ENCODE results near the gene PRAMEF8.
"Not testable (repeated sequence)": the region's sequence is repeated elsewhere in the genome, so short reads cannot be mapped to it uniquely, and the experiment has no call there.

PRAMEF8 gene

DNA sequence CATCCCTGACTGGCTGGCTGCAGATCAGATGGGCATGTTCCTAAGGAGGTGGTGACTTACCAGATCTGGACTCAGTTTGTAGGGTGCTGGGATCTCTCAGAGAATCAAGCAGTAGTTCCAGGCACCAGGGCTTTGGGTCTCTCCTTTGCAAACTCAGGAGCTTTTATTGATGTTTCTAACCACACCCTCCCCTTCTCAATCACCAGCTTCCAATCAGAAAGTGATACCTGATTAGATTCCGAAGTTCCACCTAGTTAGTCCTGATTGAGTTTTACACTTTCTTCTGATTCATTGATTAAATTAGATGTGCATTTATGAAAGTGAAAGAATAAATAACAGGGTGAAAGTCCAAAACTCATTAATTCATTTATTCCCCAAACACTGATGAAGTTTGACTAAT, at the start of gene PRAMEF8:
PRAMEF8 (minus strand) TSS at position 101 of the 400 bp plus-strand sequence. CDS start 1,046 bp downstream, outside the sequence.
- not testable (repeated sequence) for DNase-seq (ENCODE audit: low read depth); H3K4me3 ChIP-seq (ENCODE audit: low read length)

DNA sequence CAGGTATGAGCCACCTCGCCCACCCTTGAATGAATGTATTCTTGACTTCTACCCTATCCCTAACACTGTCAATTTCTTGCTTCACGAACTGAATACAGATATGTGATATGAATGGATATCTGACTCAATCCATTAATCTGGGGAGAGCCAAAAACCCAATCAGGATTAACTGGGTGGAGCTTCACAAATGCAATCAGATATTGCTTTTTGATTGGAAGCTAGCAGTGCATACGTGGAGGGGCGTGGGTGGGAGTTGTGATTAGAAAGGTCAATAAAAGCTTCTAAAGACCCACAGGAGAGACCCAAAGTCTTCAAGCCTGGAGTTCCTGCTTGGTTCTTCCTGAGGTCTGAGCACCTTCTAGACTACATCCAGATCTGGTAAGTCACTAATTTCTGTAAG, 30.3 kb upstream of the PRAMEF8 start, which contains the start of gene PRAMEF15:
PRAMEF15 (plus strand) TSS at position 301 of the 400 bp plus-strand sequence. CDS start 2,827 bp downstream, outside the sequence.
- not testable (repeated sequence) for DNase-seq (ENCODE audit: low read depth)

DNA sequence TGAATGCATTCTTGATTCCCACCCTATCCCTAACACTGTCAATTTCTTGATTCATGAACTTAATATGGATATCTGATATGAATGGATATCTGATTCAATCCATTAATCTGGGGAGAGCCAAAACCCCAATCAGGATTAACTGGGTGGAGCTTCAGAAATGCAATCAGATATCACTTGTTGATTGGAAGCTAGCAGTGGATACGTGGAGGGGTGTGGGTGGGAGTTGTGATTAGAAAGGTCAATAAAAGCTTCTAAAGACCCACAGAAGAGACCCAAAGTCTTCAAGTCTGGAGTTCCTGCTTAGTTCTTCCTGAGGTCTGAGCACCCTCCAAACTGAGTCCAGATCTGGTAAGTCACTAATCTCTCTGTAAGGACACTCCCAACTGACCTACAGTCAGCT, 18.3 kb upstream of the PRAMEF8 start, which contains the start of gene PRAMEF33:
PRAMEF33 (plus strand) TSS at position 301 of the 400 bp plus-strand sequence. CDS start 2,416 bp downstream, outside the sequence.
- DNase-seq (ENCODE audit: low read depth), result not testable (repeated sequence)

More for the DNA sequence above, 30.3 kb upstream of the PRAMEF8 start, which contains the start of gene PRAMEF15:
- not testable (repeated sequence) for H3K4me3 ChIP-seq (ENCODE audit: low read length)

DNA sequence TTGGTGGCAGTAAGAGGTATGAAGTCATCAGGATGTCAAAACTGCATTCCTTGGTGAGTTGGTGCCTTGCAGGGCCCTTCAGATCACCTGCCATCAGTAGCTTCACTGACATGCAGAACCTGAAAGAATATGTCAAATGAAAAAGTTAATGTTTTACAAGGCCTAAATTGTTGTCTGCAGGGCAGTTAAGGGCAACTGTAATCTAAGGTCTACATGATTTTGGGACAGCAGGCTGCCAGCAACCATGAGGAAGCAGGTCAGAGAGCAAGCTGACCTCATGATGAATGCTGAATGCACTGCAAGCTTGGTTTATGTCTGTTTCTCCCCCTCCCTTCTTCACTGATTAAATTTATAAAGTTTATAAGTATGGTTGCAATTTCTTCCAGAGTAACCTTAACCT, 17.3 kb upstream of the PRAMEF8 start:
- H3K4me3 ChIP-seq (ENCODE audit: low read length); DNase-seq (ENCODE audit: low read depth): not testable (repeated sequence)

More for the DNA sequence above, 18.3 kb upstream of the PRAMEF8 start, which contains the start of gene PRAMEF33:
- not testable (repeated sequence) for H3K4me3 ChIP-seq (ENCODE audit: low read length)

DNA sequence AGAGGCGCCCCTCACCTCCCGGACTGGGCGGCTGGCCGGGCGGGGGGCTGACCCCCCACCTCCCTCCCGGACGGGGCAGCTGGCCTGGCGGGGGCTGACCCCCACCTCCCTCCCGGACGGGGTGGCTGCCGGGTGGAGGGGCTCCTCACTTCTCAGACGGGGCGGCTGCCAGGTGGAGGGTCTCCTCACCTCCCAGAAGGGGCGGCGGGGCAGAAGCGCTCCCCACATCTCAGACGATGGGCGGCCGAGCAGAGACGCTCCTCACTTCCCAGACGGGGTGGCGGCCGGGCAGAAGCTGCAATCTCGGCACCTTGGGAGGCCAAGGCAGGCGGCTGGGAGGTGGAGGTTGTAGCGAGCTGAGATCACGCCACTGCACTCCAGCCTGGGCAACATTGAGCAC, 13.8 kb upstream of the PRAMEF8 start:
- H3K4me3 ChIP-seq (ENCODE audit: low read length); DNase-seq (ENCODE audit: low read depth): not testable (repeated sequence)

DNA sequence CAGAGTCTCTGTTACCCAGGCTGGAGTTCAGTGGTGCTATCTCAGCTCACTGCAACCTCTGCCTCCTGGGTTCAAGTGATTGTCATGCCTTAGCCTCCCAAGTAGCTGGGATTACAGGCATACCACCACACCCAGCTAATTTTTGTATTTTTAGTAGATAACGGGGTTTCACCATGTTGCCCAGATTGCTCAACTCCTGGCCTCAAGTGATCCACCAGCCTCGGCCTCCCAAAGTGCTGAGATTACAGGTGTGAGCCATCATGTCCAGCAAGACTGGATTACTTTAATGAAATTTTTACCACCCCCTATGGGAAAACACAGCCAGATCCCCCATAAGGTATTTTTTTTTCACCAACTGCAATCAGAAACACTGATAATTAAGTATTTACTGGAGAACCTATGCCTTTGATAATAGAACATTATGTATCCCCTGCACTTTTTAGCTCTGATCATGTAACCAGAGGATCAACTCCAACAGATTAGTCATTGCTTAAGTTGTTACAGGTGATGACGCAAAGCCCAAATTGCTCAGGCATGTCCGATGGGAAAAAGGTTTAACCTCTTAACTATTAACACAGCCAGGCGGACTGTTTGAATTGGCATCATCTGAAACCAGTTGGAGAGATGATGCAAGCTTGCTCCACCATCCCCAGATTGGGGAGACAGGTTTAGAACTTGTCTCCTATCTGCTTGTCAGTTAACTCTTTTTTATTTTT, 12.4 kb upstream of the PRAMEF8 start:
- DNase-seq (ENCODE audit: low read depth), result not testable (repeated sequence)

DNA sequence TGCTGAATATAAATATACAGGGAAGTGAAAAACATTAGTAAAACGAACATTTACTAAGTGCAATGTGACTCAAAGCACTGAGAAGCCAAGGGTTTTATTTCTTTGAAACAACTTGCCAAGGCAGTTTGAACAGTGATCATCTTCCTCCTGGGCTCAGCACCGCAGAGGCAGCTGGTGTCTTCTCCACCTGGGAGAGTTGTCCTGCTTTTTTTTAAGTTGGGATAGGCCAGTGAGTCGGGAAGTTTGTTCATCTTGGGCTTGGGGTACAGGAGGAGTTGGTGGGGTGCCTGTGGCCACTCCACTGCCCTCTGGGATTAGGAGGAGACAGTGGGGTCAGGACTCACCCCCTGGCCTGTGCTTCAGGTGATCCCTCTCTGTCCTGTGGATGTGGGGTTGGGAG, 4.1 kb upstream of the PRAMEF8 start:
- not testable (repeated sequence) for H3K4me3 ChIP-seq (ENCODE audit: low read length); DNase-seq (ENCODE audit: low read depth)

More for the DNA sequence above, 12.4 kb upstream of the PRAMEF8 start:
- H3K4me3 ChIP-seq (ENCODE audit: low read length), result not testable (repeated sequence)

DNA sequence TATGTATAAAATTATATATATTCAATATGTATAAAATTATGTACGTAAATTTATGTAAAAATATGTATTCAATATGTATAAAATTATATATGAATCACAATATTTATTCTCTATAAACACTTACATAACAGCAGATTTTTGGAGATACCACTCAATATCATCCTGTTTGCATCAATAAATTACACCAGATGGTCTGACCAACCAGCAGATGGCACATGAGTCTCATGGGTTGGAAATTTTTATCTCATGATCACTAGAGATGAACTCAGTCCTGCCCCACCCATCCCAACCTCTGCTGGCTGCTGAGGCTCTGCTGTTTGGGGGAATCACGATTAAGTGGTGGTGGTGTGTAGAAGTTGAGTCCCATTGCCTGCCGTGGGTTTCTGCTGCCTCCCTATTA, 5.3 kb downstream of the PRAMEF8 start:
- not testable (repeated sequence) for DNase-seq (ENCODE audit: low read depth)

DNA sequence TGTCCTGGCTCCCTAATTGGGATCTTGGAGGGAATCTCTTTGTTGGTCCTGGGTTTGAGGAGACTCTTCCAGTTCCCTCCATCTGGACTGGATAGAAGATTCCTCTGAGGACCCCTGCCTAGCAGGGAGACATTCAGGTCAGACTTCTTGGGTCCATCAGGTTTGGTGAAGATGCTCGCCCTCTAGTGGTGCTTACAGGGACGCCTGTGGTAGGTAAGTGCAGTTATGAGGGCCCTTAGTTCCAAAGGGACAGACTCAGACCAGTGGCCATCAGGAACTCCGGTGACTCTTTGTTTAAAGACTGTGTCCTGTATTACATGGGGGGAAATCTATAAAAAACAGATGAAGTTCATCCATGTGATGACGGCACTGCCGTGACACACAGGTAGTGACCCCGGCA, 7.9 kb downstream of the PRAMEF8 start:
- DNase-seq (ENCODE audit: low read depth), result not testable (repeated sequence)

More for the DNA sequence above, 5.3 kb downstream of the PRAMEF8 start:
- not testable (repeated sequence) for H3K4me3 ChIP-seq (ENCODE audit: low read length)

DNA sequence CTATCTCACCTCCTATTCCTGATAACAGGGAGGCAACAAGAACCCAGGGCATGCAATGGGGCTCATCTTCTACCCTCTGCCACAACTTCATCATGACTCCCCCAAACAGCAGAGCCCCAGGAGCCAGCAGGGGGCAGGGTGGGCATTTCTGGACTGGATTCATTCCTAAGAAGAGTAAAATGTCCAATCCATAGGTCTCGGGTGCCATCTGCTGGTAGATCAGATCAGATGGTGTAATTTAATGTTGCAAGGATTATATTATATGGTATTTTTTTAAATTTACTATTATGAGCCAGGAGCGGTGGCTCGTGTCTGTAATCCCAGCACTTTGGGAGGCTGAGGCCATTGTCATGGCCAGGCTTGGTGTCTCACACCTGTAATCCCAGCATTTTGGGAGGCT, 19.8 kb downstream of the PRAMEF8 start:
- not testable (repeated sequence) for DNase-seq (ENCODE audit: low read depth)

More for the DNA sequence above, 7.9 kb downstream of the PRAMEF8 start:
- not testable (repeated sequence) for H3K4me3 ChIP-seq (ENCODE audit: low read length)

DNA sequence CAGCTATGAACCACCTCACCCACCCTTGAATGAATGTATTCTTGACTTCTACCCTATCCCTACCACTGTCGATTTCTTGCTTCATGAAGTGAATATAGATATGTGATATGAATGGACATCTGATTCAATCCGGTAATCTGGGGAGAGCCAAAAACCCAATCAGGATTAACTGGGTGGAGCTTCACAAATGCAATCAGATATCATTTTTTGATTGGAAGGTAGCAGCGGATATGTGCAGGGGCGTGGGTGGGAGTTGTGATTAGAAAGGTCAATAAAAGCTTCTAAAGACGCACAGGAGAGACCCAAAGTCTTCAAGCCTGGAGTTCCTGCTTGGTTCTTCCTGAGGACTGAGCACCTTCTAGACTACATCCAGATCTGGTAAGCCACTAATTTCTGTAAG, 31.0 kb downstream of the PRAMEF8 start, which contains the start of gene PRAMEF5:
PRAMEF5 (plus strand) TSS at position 301 of the 400 bp plus-strand sequence. CDS start 5,071 bp downstream, outside the sequence.
- not testable (repeated sequence) for H3K4me3 ChIP-seq (ENCODE audit: low read length); DNase-seq (ENCODE audit: low read depth)

More for the DNA sequence above, 19.8 kb downstream of the PRAMEF8 start:
- not testable (repeated sequence) for H3K4me3 ChIP-seq (ENCODE audit: low read length)

DNA sequence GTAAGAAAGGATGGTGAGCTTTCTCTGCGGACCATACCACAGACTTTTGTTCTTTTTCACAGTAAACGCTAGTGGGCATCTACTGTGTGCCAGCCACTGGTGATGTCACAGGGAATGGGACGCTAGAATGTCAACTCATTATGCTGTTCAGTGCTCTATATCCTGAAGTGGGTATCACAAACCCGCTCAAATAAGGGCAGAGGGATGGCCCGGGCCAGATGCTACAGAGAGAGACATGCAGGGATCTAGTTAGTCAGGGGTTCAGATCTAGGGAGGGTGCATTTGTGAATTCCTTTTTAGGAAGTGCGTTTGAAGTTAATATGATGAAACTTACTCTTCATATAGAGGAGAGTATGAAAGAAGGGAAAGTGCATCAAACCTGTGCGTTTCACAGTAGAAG, 37.8 kb downstream of the PRAMEF8 start:
- not testable (repeated sequence) for H3K4me3 ChIP-seq (ENCODE audit: low read length); DNase-seq (ENCODE audit: low read depth)

DNA sequence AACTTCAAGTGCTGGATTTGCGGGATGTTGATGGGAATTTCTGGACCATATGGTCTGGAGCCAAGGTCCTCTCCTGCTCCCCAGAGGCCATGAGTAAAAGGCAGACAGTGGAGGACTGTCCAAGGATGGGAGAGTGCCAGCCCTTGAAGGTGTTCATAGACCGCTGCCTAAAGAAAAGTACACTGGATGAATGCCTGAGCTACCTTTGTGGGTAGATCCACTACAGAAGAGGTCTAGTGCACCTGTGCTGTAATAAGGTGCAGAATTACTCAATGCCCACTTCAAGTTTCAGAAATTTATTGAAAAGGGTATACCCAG, 38.4 kb downstream of the PRAMEF8 start:
- not testable (repeated sequence) for DNase-seq (ENCODE audit: low read depth); H3K4me3 ChIP-seq (ENCODE audit: low read length)

DNA sequence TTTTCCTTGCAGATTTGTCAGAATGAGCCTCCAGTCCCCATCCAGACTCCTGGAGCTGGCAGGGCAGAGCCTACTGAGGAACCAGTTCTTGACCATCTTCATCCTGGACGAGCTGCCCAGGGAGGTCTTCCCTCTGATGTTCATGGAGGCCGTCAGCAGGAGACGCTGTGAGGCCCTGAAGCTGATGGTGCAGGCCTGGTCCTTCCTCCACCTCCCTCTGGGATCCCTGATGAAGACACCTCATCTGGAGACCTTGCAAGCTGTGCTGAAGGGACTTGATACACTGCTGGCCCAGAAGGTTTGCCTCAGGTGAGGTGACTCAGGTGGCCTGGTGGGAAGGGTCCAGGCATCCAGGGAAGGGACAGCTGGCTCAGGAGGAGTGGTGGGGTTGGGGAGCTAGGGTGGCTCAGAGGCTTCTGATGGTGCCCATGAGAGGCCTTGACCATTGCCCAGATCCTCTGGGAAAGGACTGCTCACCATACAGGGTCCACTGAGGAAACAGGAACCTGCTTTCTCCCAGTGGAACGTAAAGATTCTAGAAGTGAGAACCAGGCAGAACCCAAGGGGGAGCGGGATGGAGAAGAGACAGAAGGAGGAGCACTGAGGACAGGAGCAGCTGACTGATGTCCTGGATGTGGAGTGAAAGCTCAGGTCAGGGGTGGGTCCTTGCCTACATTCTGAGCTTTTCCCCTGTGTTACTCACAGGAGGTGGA, 38.9 kb downstream of the PRAMEF8 start:
- DNase-seq (ENCODE audit: low read depth); H3K4me3 ChIP-seq (ENCODE audit: low read length): not testable (repeated sequence)

DNA sequence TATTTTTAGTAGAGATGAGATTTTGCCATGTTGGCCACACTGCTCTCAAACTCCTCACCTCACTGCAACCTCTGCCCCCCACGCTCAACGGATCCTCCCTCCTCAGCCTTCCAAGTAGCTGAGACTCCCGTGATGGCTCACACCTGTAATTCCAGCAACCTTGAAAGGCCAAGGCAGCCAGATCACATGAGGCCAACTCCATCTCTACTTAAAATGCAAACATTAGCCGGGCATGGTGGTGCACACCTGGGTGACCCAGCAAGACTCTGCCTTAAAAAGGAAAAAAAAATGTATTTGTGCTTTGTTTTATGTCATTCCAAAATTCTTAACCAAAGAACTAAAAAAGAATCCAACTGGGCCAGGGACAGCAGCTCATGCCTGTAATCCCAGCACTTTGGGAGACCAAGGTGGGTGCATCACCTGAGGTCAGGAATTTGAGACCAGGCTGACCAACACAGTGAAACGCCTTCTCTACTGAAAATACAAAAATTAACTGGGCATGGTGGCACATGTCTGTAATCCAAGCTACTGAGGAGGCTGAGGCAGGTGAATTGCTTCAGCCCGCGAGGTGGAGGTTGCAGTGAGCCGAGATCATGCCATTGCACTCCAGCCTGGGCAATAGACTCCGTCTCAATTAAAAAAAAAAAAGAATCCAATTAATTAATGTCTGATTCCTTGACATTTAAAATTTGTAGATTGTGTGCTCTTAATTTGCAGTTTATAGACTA, 41.2 kb downstream of the PRAMEF8 start:
- not testable (repeated sequence) for DNase-seq (ENCODE audit: low read depth); H3K4me3 ChIP-seq (ENCODE audit: low read length)

DNA sequence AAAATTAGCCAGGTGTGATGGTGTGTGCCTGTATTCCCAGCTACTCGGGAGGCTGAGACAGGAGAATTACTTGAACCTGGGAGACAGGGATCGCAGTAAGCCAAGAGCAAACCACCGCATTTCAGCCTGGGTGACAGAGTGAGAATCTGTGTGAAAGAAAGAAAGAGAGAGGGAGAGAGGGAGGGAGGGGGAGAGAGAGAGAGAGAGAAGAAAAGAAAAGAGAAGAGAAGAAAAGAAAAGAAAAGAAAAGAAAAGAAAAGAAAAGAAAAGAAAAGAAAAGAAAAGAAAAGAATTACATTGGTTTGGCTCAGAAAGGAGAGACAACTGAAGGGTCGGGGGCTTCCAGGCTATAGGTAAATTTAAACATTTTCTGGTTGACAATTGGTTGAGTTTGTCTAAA, 45.3 kb downstream of the PRAMEF8 start:
- not testable (repeated sequence) for H3K4me3 ChIP-seq (ENCODE audit: low read length); DNase-seq (ENCODE audit: low read depth)

DNA sequence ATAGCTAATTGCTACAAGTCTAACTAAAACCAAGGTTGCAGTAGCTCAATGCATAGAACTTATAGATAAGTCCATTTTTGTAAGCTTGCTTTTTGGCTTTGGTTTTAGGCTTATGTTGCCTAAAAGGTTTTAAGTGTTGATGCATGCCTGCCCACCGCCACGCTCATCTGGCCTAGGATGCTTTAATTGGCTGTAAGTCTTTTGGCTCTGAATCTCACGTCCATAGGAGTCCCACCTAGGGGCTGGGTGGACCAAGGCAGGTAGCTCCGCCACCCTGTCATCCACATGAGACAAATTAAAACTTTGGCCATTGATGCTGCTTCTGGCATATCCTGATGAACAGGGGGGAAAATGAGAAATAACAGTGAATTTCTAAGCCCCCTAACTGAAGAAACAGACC, 47.4 kb downstream of the PRAMEF8 start:
- not testable (repeated sequence) for H3K4me3 ChIP-seq (ENCODE audit: low read length); DNase-seq (ENCODE audit: low read depth)

DNA sequence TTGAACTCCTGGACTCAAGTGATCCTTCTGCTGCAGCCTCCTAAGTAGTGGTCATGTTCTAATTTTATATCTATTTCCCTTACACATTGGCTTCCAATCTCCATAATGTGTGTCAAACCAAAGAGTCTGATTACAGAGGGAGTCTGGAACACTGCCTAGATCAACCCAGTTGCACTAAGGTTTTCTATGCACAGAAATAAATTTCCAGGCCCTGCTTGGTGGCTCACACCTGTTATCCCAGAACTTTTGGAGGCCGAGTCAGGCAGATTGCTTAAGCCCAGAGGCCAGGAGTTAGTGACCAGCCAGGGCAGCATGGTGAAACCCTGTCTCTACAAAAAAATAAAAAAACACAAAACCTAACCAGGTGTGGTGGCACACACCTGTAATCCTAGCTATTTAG, 50.9 kb downstream of the PRAMEF8 start:
- DNase-seq (ENCODE audit: low read depth); H3K4me3 ChIP-seq (ENCODE audit: low read length): not testable (repeated sequence)

DNA sequence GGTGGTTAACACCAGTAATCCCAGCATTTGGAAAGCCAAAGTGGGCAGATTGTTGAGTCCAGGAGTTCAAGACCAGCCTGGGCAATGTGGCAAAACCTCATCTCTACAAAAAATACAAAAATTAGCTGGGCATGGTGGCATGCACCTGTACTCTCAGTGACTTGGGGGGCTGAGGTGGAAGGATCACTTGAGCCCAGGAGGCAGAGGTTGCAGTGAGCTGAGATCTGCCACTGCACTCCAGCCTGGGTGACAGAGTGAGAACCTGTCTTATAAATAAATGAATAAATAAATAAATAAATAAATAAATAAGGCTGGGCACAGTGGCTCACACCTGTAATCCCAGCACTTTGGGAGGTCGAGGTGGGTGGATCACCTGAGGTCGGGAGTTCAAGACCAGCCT, 52.9 kb downstream of the PRAMEF8 start:
- not testable (repeated sequence) for H3K4me3 ChIP-seq (ENCODE audit: low read length); DNase-seq (ENCODE audit: low read depth)
